Breast epithelium (tissue), 3 donors: ENCODE data around the gene GPR155.

Experiments used
- POLR2A ChIP-seq: fragments of 450-650 bp; IDR thresholded peaks from one replicate; pipeline ENCODE4 v1.6.1; 2016; ENCODE audit warnings: antibody characterized with exemption, mild to moderate bottlenecking, moderate library complexity
- POLR2AphosphoS5 ChIP-seq, 3 donors: sonication (generic); formaldehyde crosslinking; IDR thresholded peaks; one replicate each; pipeline ENCODE4 v1.6.1; 2017; ENCODE audit warnings: antibody characterized with exemption in 3 of 3
- TF ChIP-seq, protein P1 (sequence below), 3 donors: fragments of 450-650 bp; IDR thresholded peaks; one replicate each; pipeline ENCODE4 v1.5.1; 2016 to 2017; ENCODE audit warnings: antibody characterized with exemption in 3 of 3, mild to moderate bottlenecking in 3 of 3, moderate library complexity in 3 of 3

DNA sequence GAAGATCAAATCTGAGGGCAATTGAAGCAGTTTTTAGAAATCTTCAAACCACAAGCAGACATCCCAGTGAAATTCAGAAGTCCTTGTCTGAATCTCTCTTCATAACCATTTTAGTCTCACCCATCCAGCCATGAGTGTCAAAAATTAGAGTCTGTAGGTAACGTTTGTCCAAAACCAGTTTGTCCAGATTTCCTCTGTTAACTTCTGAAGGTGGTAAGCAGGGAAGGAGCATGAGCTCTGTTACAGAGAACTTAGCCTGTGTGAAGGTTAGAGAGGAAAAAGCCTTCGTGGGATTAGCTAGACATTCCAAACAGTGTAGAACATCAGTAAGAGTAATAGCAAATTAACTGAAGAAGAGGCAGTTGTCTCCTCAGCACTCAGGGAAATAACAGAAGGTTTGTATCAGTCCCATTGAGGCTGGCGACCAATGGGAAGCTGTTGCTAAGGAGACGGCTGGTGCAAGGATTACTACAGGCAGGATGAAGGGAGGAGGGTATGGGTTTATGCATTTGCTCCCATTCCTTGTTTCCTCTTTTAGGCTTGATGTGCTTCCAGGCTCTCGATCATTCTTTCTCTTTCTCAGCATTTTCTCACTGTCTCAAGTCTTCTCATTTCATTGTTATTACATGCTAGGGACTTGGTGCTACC lies 8.7 kb upstream of the GPR155 start:
- TF ChIP-seq POLR2A: no peak
- TF ChIP-seq, protein P1, sequence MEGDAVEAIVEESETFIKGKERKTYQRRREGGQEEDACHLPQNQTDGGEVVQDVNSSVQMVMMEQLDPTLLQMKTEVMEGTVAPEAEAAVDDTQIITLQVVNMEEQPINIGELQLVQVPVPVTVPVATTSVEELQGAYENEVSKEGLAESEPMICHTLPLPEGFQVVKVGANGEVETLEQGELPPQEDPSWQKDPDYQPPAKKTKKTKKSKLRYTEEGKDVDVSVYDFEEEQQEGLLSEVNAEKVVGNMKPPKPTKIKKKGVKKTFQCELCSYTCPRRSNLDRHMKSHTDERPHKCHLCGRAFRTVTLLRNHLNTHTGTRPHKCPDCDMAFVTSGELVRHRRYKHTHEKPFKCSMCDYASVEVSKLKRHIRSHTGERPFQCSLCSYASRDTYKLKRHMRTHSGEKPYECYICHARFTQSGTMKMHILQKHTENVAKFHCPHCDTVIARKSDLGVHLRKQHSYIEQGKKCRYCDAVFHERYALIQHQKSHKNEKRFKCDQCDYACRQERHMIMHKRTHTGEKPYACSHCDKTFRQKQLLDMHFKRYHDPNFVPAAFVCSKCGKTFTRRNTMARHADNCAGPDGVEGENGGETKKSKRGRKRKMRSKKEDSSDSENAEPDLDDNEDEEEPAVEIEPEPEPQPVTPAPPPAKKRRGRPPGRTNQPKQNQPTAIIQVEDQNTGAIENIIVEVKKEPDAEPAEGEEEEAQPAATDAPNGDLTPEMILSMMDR (IDR thresholded peaks at IDR 0.05): no peak
- TF ChIP-seq POLR2AphosphoS5 (IDR thresholded peaks at IDR 0.05): no peak
